NT2/D1 (cell line): Measurements from ENCODE around the gene GCGR.

ENCODE experiments used
- SUZ12 ChIP-seq: IDR thresholded peaks from 2 replicates; pipeline ENCODE4 v1.6.1; 2011; ENCODE audit not compliant: insufficient read length, insufficient read depth; ENCODE audit errors: extremely low read depth
- YY1 ChIP-seq: IDR thresholded peaks from 2 replicates; pipeline ENCODE4 v1.6.1; 2011; ENCODE audit not compliant: insufficient read length, insufficient read depth
- ZNF274 ChIP-seq: IDR thresholded peaks from 2 replicates; pipeline ENCODE4 v1.6.1; 2011; ENCODE audit warnings: mild to moderate bottlenecking, low read depth, low read length

DNA sequence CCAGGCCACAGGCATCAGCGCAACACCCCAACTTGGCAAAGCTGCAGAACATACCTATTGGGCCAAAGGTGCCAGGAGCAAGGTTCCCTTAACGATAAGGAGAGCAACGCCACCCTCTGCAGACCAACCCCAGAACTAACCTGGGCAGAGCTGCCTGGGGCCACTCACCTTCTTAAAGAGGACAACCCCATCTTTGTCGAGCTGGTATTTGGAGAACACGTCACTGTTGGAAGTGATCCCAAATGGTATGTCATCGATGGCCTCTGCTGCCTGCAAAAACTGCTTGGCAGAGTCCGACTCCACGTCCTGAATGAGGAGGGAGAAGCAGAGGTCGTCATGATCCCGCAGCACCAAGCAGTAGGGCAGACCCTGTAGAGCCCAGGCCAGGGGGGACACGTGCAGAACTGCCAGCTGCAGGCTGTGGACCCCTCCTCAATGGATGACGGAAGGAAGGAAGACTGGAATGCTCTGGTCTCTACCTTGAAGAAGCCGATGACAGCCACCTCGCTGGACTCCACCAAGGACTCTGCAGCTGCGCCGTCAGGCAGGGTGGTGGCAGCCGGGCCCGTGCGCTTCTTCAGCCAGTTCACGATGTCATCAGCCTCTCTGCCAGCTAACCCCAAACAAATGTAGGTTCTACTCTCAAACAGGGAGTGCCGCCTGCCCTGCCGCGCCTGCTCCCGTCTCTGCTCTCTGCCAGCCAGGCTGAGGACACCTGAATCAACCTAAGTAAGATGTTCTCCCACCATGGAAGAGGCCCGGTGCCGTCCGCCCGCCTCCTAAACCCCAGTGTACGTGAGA, 51.2 kb downstream of the GCGR start:
- TF ChIP-seq YY1 (no peak), SUZ12 (no peak), ZNF274 (no peak)
